HG03565 (cell line): Measurements from ENCODE around the gene BAG5.

Source experiments
- ATAC-seq: cut with Tn5 transposase; IDR thresholded peaks from one replicate; pipeline ENCODE4 v1.9.1; 2021; ENCODE audit warnings: mild to moderate bottlenecking, moderate library complexity; ENCODE audit not compliant: unreplicated experiment

Gene BAG5

GRCh38 chr14:103547941-103548462, 14.5 kb downstream of the BAG5 start:
- no peak for ATAC-seq

GRCh38 chr14:103547455-103547940, 15.0 kb downstream of the BAG5 start:
- no peak for ATAC-seq

- no peak for ATAC-seq
Observed at GRCh38 chr14:103546652-103547454, 15.6 kb downstream of the BAG5 start.

GRCh38 chr14:103545915-103546651, 16.4 kb downstream of the BAG5 start:
- no peak for ATAC-seq

GRCh38 chr14:103545219-103545914, 17.1 kb downstream of the BAG5 start:
- ATAC-seq: no peak

- no peak for ATAC-seq
Observed at GRCh38 chr14:103544388-103545218, 17.9 kb downstream of the BAG5 start.

- ATAC-seq: no peak
Observed at GRCh38 chr14:103543721-103544387, 18.6 kb downstream of the BAG5 start.

- ATAC-seq: no peak
Observed at GRCh38 chr14:103543140-103543539, 19.3 kb downstream of the BAG5 start.

- ATAC-seq: no peak
Observed at GRCh38 chr14:103542605-103543088, 19.8 kb downstream of the BAG5 start.

- ATAC-seq: no peak
Observed at GRCh38 chr14:103541709-103542604, 20.5 kb downstream of the BAG5 start.

- no peak for ATAC-seq
Observed at GRCh38 chr14:103540821-103541708, 21.4 kb downstream of the BAG5 start.

- no peak for ATAC-seq
Observed at GRCh38 chr14:103539056-103539825, 23.2 kb downstream of the BAG5 start.

- no peak for ATAC-seq
Observed at GRCh38 chr14:103538291-103539055, 24.0 kb downstream of the BAG5 start.

GRCh38 chr14:103537175-103537990, 25.1 kb downstream of the BAG5 start:
- ATAC-seq: no peak

GRCh38 chr14:103536693-103537092, 25.8 kb downstream of the BAG5 start:
- ATAC-seq: no peak
